Body of pancreas (tissue), 4 donors: ENCODE measurements around the gene PDHB.

ENCODE experiments used
- POLR2A ChIP-seq, 3 donors: fragments of 450-650 bp; IDR thresholded peaks; one replicate each; pipeline ENCODE4 v1.6.1; 2016; ENCODE audit warnings: antibody characterized with exemption in 3 of 3, mild to moderate bottlenecking in 2 of 3
- TF ChIP-seq, protein P1 (sequence below), 7 experiments: fragments of 450-650 bp in 4 of 7; fragments of 200-600 bp in 3 of 7; sonication (generic) in 3 of 7; IDR thresholded peaks; one replicate each; pipeline ENCODE4 v1.5.1; 2016 to 2019; ENCODE audit warnings: antibody characterized with exemption in 7 of 7

DNA sequence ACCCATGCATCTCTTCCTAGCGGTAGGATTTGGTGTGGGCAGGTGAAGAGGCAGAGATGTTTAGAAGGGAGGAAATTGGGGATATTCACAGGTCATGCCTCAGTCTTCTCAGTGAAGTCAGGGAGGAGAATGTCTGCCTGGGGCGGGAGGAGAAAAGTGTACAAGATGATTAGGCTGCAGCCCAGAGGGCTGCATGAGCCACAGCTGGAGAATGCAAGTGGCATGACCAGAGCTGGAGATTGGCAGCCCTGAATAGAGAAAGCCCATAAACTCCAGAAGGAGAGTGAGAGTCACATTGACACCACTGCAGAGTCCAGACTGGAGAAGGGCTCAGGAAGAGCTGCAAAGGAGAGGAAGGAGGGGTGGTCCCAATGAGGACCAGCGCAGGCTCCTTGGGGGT, 22.6 kb downstream of the PDHB start:
- TF ChIP-seq, protein P1, sequence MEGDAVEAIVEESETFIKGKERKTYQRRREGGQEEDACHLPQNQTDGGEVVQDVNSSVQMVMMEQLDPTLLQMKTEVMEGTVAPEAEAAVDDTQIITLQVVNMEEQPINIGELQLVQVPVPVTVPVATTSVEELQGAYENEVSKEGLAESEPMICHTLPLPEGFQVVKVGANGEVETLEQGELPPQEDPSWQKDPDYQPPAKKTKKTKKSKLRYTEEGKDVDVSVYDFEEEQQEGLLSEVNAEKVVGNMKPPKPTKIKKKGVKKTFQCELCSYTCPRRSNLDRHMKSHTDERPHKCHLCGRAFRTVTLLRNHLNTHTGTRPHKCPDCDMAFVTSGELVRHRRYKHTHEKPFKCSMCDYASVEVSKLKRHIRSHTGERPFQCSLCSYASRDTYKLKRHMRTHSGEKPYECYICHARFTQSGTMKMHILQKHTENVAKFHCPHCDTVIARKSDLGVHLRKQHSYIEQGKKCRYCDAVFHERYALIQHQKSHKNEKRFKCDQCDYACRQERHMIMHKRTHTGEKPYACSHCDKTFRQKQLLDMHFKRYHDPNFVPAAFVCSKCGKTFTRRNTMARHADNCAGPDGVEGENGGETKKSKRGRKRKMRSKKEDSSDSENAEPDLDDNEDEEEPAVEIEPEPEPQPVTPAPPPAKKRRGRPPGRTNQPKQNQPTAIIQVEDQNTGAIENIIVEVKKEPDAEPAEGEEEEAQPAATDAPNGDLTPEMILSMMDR (IDR thresholded peaks at IDR 0.05) = no peak
- TF ChIP-seq POLR2A (IDR thresholded peaks at IDR 0.05) = no peak
